Left ventricle myocardium inferior (tissue), 1 donor: Measurements from ENCODE around the gene VPS35. TPM values are rescaled to one million over a fixed set of nuclear protein-coding genes. Genes with fewer than 3 reads are reported as not detected.
"Not testable (repeated sequence)": the region's sequence is repeated elsewhere in the genome, so short reads cannot be mapped to it uniquely, and the experiment has no call there.

Experiments
- DNase-seq: peaks from one replicate; pipeline ENCODE4 v3.0.0-alpha.2; 2020
- H3K27ac ChIP-seq: fragments of 200-600 bp; replicated peaks from 2 replicates; pipeline ENCODE4 v1.8.0; 2021
- H3K27me3 ChIP-seq: fragments of 200-600 bp; 2 replicates; pipeline ENCODE4 v1.8.0; 2021; ENCODE audit warnings: low read depth
- H3K36me3 ChIP-seq: fragments of 200-600 bp; 2 replicates; pipeline ENCODE4 v1.8.0; 2021
- H3K4me1 ChIP-seq: fragments of 200-600 bp; 2 replicates; pipeline ENCODE4 v1.8.0; 2021
- H3K4me3 ChIP-seq: fragments of 200-600 bp; 2 replicates; pipeline ENCODE4 v1.8.0; 2021; ENCODE audit warnings: mild to moderate bottlenecking, moderate library complexity
- H3K9me3 ChIP-seq: fragments of 200-600 bp; replicated peaks from 2 replicates; pipeline ENCODE4 v1.8.0; 2021
- CTCF ChIP-seq: fragments of 200-600 bp; IDR thresholded peaks from 2 replicates; pipeline ENCODE4 v1.8.0; 2021; ENCODE audit warnings: antibody characterized with exemption, mild to moderate bottlenecking, borderline replicate concordance
- intact Hi-C: fragments of 100-400 bp; cut with micrococcal nuclease; formaldehyde crosslinking; loops from one replicate; pipeline ENCODE4 v1.11.0; 2022
- total RNA-seq: library from RNA; stranded (reverse); fragmentation: NEBNext Ultra II Directional; extraction: Animal tissue kit (Norgen Biotek cat#: 25700); gene quantifications from one replicate; pipeline ENCODE4 v1.2.1, GENCODE V29; 2021
- donor health status: DM: no; HTN: yes; CAD: no; lungs with severe emphysema.

Gene VPS35
- total RNA-seq, 1 donor from 2014 or later, result 74.6 TPM

- Histone ChIP-seq H3K36me3 (no peaks in the 10 kb centered on the region), H3K9me3 (no peaks in the 10 kb centered on the region), H3K4me1 (peaks cover 65% of the 10 kb centered on the region), H3K27ac (peak overlapping the region; percentile 94), H3K27me3 (no peaks in the 10 kb centered on the region), H3K4me3 (peak overlapping the region; percentile 90)
- TF ChIP-seq CTCF, result no peak
- no peak for DNase-seq
- intact Hi-C loops, result no loop called here
Observed at GRCh38 chr16:46690281-46691178, 1.6 kb upstream of the VPS35 start.

GRCh38 chr16:46689365-46690280, 645 bp upstream of the VPS35 start, which contains the start of gene ORC6:
Gene ORC6 (plus strand): TSS chr16:46689659. CDS start chr16:46689706, 47 bp downstream.
- DNase-seq, result peak; percentile 98
- Histone ChIP-seq H3K27me3 (no peaks in the 10 kb centered on the region), H3K36me3 (no peaks in the 10 kb centered on the region), H3K9me3 (no peaks in the 10 kb centered on the region), H3K4me1 (peaks cover 65% of the 10 kb centered on the region), H3K27ac (peak within 1 kb of the TSS; percentile 94), H3K4me3 (peak within 1 kb of the TSS; percentile 90)
- intact Hi-C loops, result no loop called here
- TF ChIP-seq CTCF, result no peak

GRCh38 chr16:46688101-46688653, 801 bp downstream of the VPS35 start:
- DNase-seq, result peak; percentile 25
- no peaks in the 10 kb centered on the region for H3K27me3 ChIP-seq
- no peaks in the 10 kb centered on the region for H3K9me3 ChIP-seq
- H3K27ac ChIP-seq, result peak overlapping the region; percentile 94
- no peaks in the 10 kb centered on the region for H3K36me3 ChIP-seq
- H3K4me3 ChIP-seq, result peak overlapping the region; percentile 90
- peaks cover 79% of the 10 kb centered on the region for H3K4me1 ChIP-seq
- intact Hi-C loops, result no loop called here
- TF ChIP-seq CTCF, result no peak

GRCh38 chr16:46687486-46687885, 1.5 kb downstream of the VPS35 start:
- Histone ChIP-seq H3K9me3 (no peaks in the 10 kb centered on the region), H3K4me1 (peaks cover 84% of the 10 kb centered on the region), H3K4me3 (peak overlapping the region; percentile 90), H3K27me3 (no peaks in the 10 kb centered on the region), H3K36me3 (no peaks in the 10 kb centered on the region), H3K27ac (no peak overlapping the region)
- TF ChIP-seq CTCF, result no peak
- no peak for DNase-seq
- intact Hi-C loops, result no loop called here

- DNase-seq, result no peak
- no peaks in the 10 kb centered on the region for H3K36me3 ChIP-seq
- H3K27ac ChIP-seq, result no peak overlapping the region
- intact Hi-C loops, result no loop called here
- H3K9me3 ChIP-seq, result no peaks in the 10 kb centered on the region
- peaks cover 88% of the 10 kb centered on the region for H3K4me1 ChIP-seq
- no peak for TF ChIP-seq CTCF
- H3K27me3 ChIP-seq, result no peaks in the 10 kb centered on the region
- H3K4me3 ChIP-seq, result peak overlapping the region; percentile 90
Observed at GRCh38 chr16:46686815-46687473, 2.0 kb downstream of the VPS35 start.

- intact Hi-C loops, DNase-seq, H3K27me3 ChIP-seq: not testable (repeated sequence)
Observed at GRCh38 chr16:46681867-46682266, 7.1 kb downstream of the VPS35 start.

GRCh38 chr16:46677943-46678342, 11.0 kb downstream of the VPS35 start:
- not testable (repeated sequence) for DNase-seq, H3K4me3 ChIP-seq, H3K9me3 ChIP-seq, H3K27me3 ChIP-seq, H3K27ac ChIP-seq, H3K4me1 ChIP-seq
- peaks cover 72% of the 10 kb centered on the region for H3K36me3 ChIP-seq
- intact Hi-C loops, result loop anchor here (10.0 kb wide), 1 partner anchor 127 kb away; no protein-coding TSS in a partner anchor

More at GRCh38 chr16:46681867-46682266, 7.1 kb downstream of the VPS35 start:
- H3K9me3 ChIP-seq, H3K4me3 ChIP-seq, H3K27ac ChIP-seq: not testable (repeated sequence)
- Histone ChIP-seq H3K36me3 (peaks cover 38% of the 10 kb centered on the region), H3K4me1 (peaks cover 46% of the 10 kb centered on the region)
